Measurements from ENCODE around the gene CENPH. TPM values are rescaled to one million over a fixed set of nuclear protein-coding genes. Genes with fewer than 3 reads are reported as not detected.

CENPH gene
- total and polyA plus RNA-seq, 2 of the 8 experiments (the other 6 are each of a cell fraction or from before 2014, with no cell fraction given) = 69.0 to 82.8 TPM

DNA sequence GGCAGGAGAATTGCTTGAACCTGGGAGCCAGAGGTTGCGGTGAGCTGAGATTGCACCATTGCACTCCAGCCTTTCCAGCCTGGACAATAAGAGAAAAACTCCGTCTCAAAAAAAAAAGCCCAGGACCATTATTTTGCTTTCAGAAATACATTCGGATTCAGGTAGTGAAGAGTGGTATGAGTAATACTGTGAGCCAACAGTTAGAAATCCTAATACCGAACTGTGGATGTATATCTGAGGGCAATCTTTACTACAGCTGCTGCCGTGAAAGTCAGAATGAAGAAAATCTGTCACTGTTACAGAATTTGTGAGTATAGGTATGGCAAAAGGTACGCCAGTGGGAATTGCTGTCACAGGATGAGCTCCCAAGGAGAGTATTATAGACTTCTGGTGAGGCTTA is 41.9 kb downstream of the CENPH start:
- Histone ChIP-seq H3K4me2 (ENCODE audit: insufficient read depth in 1 of 2, low read depth in 2 of 2, low read length in 2 of 2) (no peak overlapping the region), H2BK15ac (ENCODE audit: low read length) (no peak overlapping the region), H4K91ac (replicated peaks; ENCODE audit: insufficient read length, low read length) (no peak overlapping the region), H3K9ac (replicated peaks in 1 of 4; ENCODE audit: extremely low read depth in 1 of 4, low read depth in 3 of 4, low read length in 3 of 4) (no peak overlapping the region), H2BK120ac (replicated peaks; ENCODE audit: low read depth, low read length) (no peak overlapping the region), H4K5ac (ENCODE audit: insufficient read length, low read depth, low read length) (no peak overlapping the region), H3K4me3 (ENCODE audit: extremely low read depth in 1 of 4, insufficient read depth in 2 of 4, low read depth in 3 of 4, low read length in 4 of 4) (no peak overlapping the region), H3K23me2 (ENCODE audit: low read depth, low read length) (peaks cover 1% of the 10 kb centered on the region; the same call in 1 of the 2 replicates), H3K79me2 (ENCODE audit: control insufficient read depth in 1 of 2, insufficient read depth in 2 of 2, low read length in 2 of 2) (peaks cover 0 to 14% of the 10 kb centered on the region in 2 experiments; a peak in 2 of 4 replicates), H3K4ac (replicated peaks; ENCODE audit: insufficient read length, low read depth, low read length) (no peak overlapping the region), H3K56ac (replicated peaks; ENCODE audit: insufficient read length, low read depth, low read length) (no peak overlapping the region), H2BK20ac (ENCODE audit: low read length) (no peak overlapping the region), H3K18ac (ENCODE audit: extremely low read depth, low read length) (no peak overlapping the region), H2AK5ac (ENCODE audit: low read depth, low read length) (no peak overlapping the region), H3K4me1 (replicated peaks in 1 of 4; ENCODE audit: control insufficient read depth in 3 of 4, insufficient read depth in 4 of 4, low read length in 3 of 4) (peaks cover 0 to 3% (median 0%) of the 10 kb centered on the region in 4 experiments; a peak in 2 of 7 replicates), H3K14ac (ENCODE audit: insufficient read length) (no peak overlapping the region), H3K27me3 (replicated peaks in 1 of 4; ENCODE audit: control insufficient read depth in 3 of 4, extremely low read depth in 1 of 4, insufficient read depth in 3 of 4, low read length in 3 of 4) (no peaks in the 10 kb centered on the region), H3K36me3 (ENCODE audit: control insufficient read depth in 2 of 4, insufficient read depth in 4 of 4, low read length in 3 of 4) (peaks cover 0 to 23% (median 1%) of the 10 kb centered on the region in 4 experiments; a peak in 4 of 8 replicates), H2AFZ (ENCODE audit: low read length) (no peak overlapping the region), H4K8ac (ENCODE audit: extremely low read depth, insufficient read depth, low read length) (no peak overlapping the region), H2BK5ac (ENCODE audit: low read depth, low read length) (no peak overlapping the region), H3K27ac (ENCODE audit: low read depth, low read length) (no peak overlapping the region), H3K79me1 (ENCODE audit: low read depth, low read length) (no peaks in the 10 kb centered on the region), H3K23ac (ENCODE audit: insufficient read length) (no peak overlapping the region), H3K9me3 (ENCODE audit: insufficient read depth in 2 of 2, low read depth in 1 of 2, low read length in 1 of 2) (no peaks in the 10 kb centered on the region), H4K20me1 (replicated peaks in 1 of 2; ENCODE audit: control insufficient read depth in 1 of 2, insufficient read depth in 2 of 2, low read length in 2 of 2) (peaks cover 0 to 1% of the 10 kb centered on the region in 2 experiments), H2BK12ac (ENCODE audit: low read depth, low read length) (no peak overlapping the region)
- DNase-seq (ENCODE audit: low read depth in 1 of 2, low spot score in 2 of 2) = no peak
- ChIA-PET CTCF (ENCODE audit: partially characterized antibody) (interaction anchor here (0.7 to 0.9 kb wide), 2 partner anchors 178 to 262 kb away, joined by 3 read pairs; no protein-coding TSS in a partner anchor), POLR2A (ENCODE audit: partially characterized antibody) (no interaction called here)
- no peak for FAIRE-seq
- WGBS, 2 experiments (ENCODE audit: extremely low coverage in 1 of 2, insufficient coverage in 1 of 2, insufficient read length in 1 of 2, insufficient replicate concordance in 2 of 2, low coverage in 1 of 2, low lambda C conversion rate in 2 of 2, missing lambda C conversion rate in 1 of 2) = 90% methylated on average over 6 of the region's 6 CpGs; no CpG with 5 or more reads in 1 of the 2 experiments
- TF ChIP-seq CREB1 (IDR thresholded peaks at IDR 0.05) (no peak), PHF8 (conservative IDR thresholded peaks at IDR 0.05; ENCODE audit: low read depth, low read length) (no peak), JUN (IDR thresholded peaks at IDR 0.05; ENCODE audit: low read depth, low read length) (no peak), SAP30 (IDR thresholded peaks at IDR 0.05; ENCODE audit: insufficient read depth, insufficient replicate concordance, low read length) (no peak), POLR2AphosphoS5 (IDR thresholded peaks at IDR 0.05; ENCODE audit: low read depth, low read length) (no peak), HDAC6 (IDR thresholded peaks at IDR 0.05; ENCODE audit: low read depth, low read length) (no peak)
- TF ChIP-seq, protein P1, sequence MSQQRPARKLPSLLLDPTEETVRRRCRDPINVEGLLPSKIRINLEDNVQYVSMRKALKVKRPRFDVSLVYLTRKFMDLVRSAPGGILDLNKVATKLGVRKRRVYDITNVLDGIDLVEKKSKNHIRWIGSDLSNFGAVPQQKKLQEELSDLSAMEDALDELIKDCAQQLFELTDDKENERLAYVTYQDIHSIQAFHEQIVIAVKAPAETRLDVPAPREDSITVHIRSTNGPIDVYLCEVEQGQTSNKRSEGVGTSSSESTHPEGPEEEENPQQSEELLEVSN (IDR thresholded peaks at IDR 0.05) = no peak
- TF ChIP-seq, protein P2, sequence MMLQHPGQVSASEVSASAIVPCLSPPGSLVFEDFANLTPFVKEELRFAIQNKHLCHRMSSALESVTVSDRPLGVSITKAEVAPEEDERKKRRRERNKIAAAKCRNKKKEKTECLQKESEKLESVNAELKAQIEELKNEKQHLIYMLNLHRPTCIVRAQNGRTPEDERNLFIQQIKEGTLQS (IDR thresholded peaks at IDR 0.05; ENCODE audit: insufficient read depth, low read depth, low read length) = no peak
- TF ChIP-seq, protein P3, sequence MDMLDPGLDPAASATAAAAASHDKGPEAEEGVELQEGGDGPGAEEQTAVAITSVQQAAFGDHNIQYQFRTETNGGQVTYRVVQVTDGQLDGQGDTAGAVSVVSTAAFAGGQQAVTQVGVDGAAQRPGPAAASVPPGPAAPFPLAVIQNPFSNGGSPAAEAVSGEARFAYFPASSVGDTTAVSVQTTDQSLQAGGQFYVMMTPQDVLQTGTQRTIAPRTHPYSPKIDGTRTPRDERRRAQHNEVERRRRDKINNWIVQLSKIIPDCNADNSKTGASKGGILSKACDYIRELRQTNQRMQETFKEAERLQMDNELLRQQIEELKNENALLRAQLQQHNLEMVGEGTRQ (IDR thresholded peaks at IDR 0.05; ENCODE audit: low read length) = no peak

All from H1 (cell line).